Uterus (tissue), 2 donors: Measurements from ENCODE around the gene CAMSAP2.

ENCODE experiments used
- POLR2A ChIP-seq, 2 donors: fragments of 450-650 bp; IDR thresholded peaks; one replicate each; pipeline ENCODE4 v1.6.1; 2016; ENCODE audit warnings: antibody characterized with exemption in 2 of 2, mild to moderate bottlenecking in 1 of 2, moderate library complexity in 1 of 2
- TF ChIP-seq, protein P1 (sequence below), 4 experiments: fragments of 200-600 bp in 2 of 4; fragments of 450-650 bp in 2 of 4; sonication (generic) in 2 of 4; IDR thresholded peaks; one replicate each; pipeline ENCODE4 v1.5.1; 2016 to 2019; ENCODE audit warnings: antibody characterized with exemption in 4 of 4, mild to moderate bottlenecking in 2 of 4, moderate library complexity in 1 of 4

- TF ChIP-seq, protein P1, sequence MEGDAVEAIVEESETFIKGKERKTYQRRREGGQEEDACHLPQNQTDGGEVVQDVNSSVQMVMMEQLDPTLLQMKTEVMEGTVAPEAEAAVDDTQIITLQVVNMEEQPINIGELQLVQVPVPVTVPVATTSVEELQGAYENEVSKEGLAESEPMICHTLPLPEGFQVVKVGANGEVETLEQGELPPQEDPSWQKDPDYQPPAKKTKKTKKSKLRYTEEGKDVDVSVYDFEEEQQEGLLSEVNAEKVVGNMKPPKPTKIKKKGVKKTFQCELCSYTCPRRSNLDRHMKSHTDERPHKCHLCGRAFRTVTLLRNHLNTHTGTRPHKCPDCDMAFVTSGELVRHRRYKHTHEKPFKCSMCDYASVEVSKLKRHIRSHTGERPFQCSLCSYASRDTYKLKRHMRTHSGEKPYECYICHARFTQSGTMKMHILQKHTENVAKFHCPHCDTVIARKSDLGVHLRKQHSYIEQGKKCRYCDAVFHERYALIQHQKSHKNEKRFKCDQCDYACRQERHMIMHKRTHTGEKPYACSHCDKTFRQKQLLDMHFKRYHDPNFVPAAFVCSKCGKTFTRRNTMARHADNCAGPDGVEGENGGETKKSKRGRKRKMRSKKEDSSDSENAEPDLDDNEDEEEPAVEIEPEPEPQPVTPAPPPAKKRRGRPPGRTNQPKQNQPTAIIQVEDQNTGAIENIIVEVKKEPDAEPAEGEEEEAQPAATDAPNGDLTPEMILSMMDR (IDR thresholded peaks at IDR 0.05), result no peak
- TF ChIP-seq POLR2A (IDR thresholded peaks at IDR 0.05), result no peak
Observed at GRCh38 chr1:200869753-200870391, 131.2 kb downstream of the CAMSAP2 start.
